HEK293T (cell line): ENCODE results near the gene DLG2.

ENCODE experiments used
- BHLHE40 ChIP-seq: fragments of 450-650 bp; IDR thresholded peaks from 2 replicates; pipeline ENCODE4 v1.6.1; 2016; ENCODE audit warnings: mild to moderate bottlenecking, moderate library complexity, borderline replicate concordance
- CTBP1 ChIP-seq: fragments of 450-650 bp; IDR thresholded peaks from 2 replicates; pipeline ENCODE4 v1.6.1; 2016; ENCODE audit warnings: borderline replicate concordance
- ELF4 ChIP-seq: fragments of 450-650 bp; IDR thresholded peaks from 2 replicates; pipeline ENCODE4 v1.6.1; 2017; ENCODE audit warnings: antibody characterized with exemption
- FOXM1 ChIP-seq: fragments of 450-650 bp; IDR thresholded peaks from 2 replicates; pipeline ENCODE4 v1.6.1; 2017; ENCODE audit warnings: mild to moderate bottlenecking, borderline replicate concordance
- HDGF ChIP-seq: fragments of 450-650 bp; IDR thresholded peaks from 2 replicates; pipeline ENCODE4 v1.6.1; 2017; ENCODE audit warnings: antibody characterized with exemption, borderline replicate concordance
- L3MBTL2 ChIP-seq: fragments of 450-650 bp; conservative IDR thresholded peaks from 2 replicates; pipeline ENCODE4 v1.6.1; 2016; ENCODE audit warnings: mild to moderate bottlenecking
- NFRKB ChIP-seq: fragments of 450-650 bp; IDR thresholded peaks from 2 replicates; pipeline ENCODE4 v1.6.1; 2016; ENCODE audit warnings: mild to moderate bottlenecking, moderate library complexity
- SP1 ChIP-seq: fragments of 450-650 bp; IDR thresholded peaks from 2 replicates; pipeline ENCODE4 v1.6.1; 2017
- SUZ12 ChIP-seq: fragments of 450-650 bp; IDR thresholded peaks from 2 replicates; pipeline ENCODE4 v1.6.1; 2016; ENCODE audit warnings: mild to moderate bottlenecking
- TARDBP ChIP-seq: fragments of 450-650 bp; IDR thresholded peaks from 2 replicates; pipeline ENCODE4 v1.6.1; 2016

GRCh38 chr11:83523676-83524075, 2103.5 kb downstream of the DLG2 start:
- TF ChIP-seq ELF4 (no peak), SUZ12 (no peak), CTBP1 (no peak), SP1 (no peak), BHLHE40 (no peak), TARDBP (no peak), L3MBTL2 (no peak), NFRKB (no peak), FOXM1 (no peak), HDGF (no peak)
